Measurements from ENCODE around the gene BAZ1A. TPM values are rescaled to one million over a fixed set of nuclear protein-coding genes. Genes with fewer than 3 reads are reported as not detected.

The BAZ1A gene
- total and polyA plus RNA-seq, 2 donors (not counting 1 experiment from before 2014, with no cell fraction given): 18.8 to 36.8 TPM

- H3K4me2 ChIP-seq (replicated peaks; ENCODE audit: low read depth, low read length, poor library complexity, severe bottlenecking): peak overlapping the region; percentile 11
- no peaks in the 10 kb centered on the region for H3K9me3 ChIP-seq (ENCODE audit: control extremely low read depth in 1 of 3, control insufficient read depth in 2 of 3, insufficient read depth in 1 of 3, low read length in 2 of 3)
- TF ChIP-seq, protein P1, sequence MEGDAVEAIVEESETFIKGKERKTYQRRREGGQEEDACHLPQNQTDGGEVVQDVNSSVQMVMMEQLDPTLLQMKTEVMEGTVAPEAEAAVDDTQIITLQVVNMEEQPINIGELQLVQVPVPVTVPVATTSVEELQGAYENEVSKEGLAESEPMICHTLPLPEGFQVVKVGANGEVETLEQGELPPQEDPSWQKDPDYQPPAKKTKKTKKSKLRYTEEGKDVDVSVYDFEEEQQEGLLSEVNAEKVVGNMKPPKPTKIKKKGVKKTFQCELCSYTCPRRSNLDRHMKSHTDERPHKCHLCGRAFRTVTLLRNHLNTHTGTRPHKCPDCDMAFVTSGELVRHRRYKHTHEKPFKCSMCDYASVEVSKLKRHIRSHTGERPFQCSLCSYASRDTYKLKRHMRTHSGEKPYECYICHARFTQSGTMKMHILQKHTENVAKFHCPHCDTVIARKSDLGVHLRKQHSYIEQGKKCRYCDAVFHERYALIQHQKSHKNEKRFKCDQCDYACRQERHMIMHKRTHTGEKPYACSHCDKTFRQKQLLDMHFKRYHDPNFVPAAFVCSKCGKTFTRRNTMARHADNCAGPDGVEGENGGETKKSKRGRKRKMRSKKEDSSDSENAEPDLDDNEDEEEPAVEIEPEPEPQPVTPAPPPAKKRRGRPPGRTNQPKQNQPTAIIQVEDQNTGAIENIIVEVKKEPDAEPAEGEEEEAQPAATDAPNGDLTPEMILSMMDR (IDR thresholded peaks at IDR 0.05): no peak
- no peak for TF ChIP-seq EZH2 (IDR thresholded peaks at IDR 0.05; ENCODE audit: borderline replicate concordance, insufficient read depth, low read depth, low read length, poor library complexity, severe bottlenecking)
- ATAC-seq (ENCODE audit: low read depth) (no peak), DNase-seq (no peak)
- H3K9ac ChIP-seq (ENCODE audit: low read length): no peak overlapping the region
- no peaks in the 10 kb centered on the region for H3K36me3 ChIP-seq (replicated peaks in 1 of 2; ENCODE audit: control extremely low read depth in 1 of 2, control insufficient read depth in 1 of 2, extremely low read depth in 1 of 2, insufficient read depth in 2 of 2, low read length in 1 of 2)
- peaks cover 38% of the 10 kb centered on the region for H3K4me1 Mint-ChIP-seq
- no peak overlapping the region for H3K4me3 ChIP-seq (ENCODE audit: control extremely low read depth in 1 of 5, extremely low read depth in 1 of 5, insufficient read depth in 1 of 5, low read depth in 2 of 5, low read length in 4 of 5)
- peaks cover 32% of the 10 kb centered on the region for H4K20me1 ChIP-seq (ENCODE audit: control insufficient read depth, insufficient read depth, low read length, poor library complexity, severe bottlenecking)
- H3K79me2 ChIP-seq (ENCODE audit: control insufficient read depth, insufficient read depth, low read length): peaks cover 87% of the 10 kb centered on the region
- WGBS (ENCODE audit: insufficient coverage): no CpG with 5 or more reads among the region's 2 CpGs
- intact Hi-C loops (cut with micrococcal nuclease): loop anchor here (5.0 kb wide), 1 partner anchor 38 kb away; no protein-coding TSS in a partner anchor
- no peak overlapping the region for H2AFZ ChIP-seq (ENCODE audit: insufficient read depth, low read depth, low read length, poor library complexity, severe bottlenecking)
- peak overlapping the region; percentile 7 to 66 for H3K27ac ChIP-seq (ENCODE audit: low read length in 2 of 2)
- H3K27ac Mint-ChIP-seq: peak overlapping the region; percentile 8
- H3K4me3 Mint-ChIP-seq: no peak overlapping the region
- H3K4me1 ChIP-seq (ENCODE audit: control insufficient read depth in 2 of 2, insufficient read depth in 2 of 2, low read length in 2 of 2): peaks cover 9 to 19% of the 10 kb centered on the region in 2 donors
- no peaks in the 10 kb centered on the region for H3K27me3 Mint-ChIP-seq
- H3K27me3 ChIP-seq (replicated peaks in 1 of 4; ENCODE audit: control extremely low read depth in 1 of 4, control insufficient read depth in 3 of 4, insufficient read depth in 4 of 4, low read length in 3 of 4): no peaks in the 10 kb centered on the region
- no peaks in the 10 kb centered on the region for H3K9me3 Mint-ChIP-seq (ENCODE audit: insufficient read depth)
- CTCF ChIA-PET: interaction anchor here (0.6 kb wide), 1 partner anchor 225 kb away, joined by 4 read pairs; no protein-coding TSS in a partner anchor
- POLR2A ChIA-PET: no interaction called here
Observed at GRCh38 chr14:34833549-34834523, 41.3 kb downstream of the BAZ1A start.

DNA sequence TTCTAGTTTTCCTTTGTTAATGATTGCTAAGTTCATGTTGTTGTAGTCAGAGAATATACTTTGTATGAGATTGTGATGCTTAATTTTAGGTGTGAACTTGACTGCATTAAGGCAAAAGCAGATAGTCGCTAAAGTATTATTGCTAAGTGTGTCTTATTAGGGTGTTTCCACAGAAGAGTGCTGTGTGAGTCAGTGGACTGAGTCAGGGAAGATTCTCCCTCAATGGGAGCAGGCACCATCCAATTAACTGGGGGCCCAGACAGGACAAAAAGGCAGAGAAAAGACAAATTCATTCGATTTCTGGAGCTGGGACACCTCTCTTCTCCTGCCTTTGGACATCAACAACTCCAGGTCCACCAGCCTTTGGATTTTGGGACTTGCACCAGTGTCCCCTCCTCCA is 48.5 kb downstream of the BAZ1A start:
- ChIA-PET POLR2A (no interaction called here), CTCF (no interaction called here)
- Histone ChIP-seq H3K36me3 (replicated peaks in 1 of 2; ENCODE audit: control extremely low read depth in 1 of 2, control insufficient read depth in 1 of 2, extremely low read depth in 1 of 2, insufficient read depth in 2 of 2, low read length in 1 of 2) (peaks cover 2 to 32% of the 10 kb centered on the region in 2 experiments), H3K9me3 (ENCODE audit: control extremely low read depth in 1 of 3, control insufficient read depth in 2 of 3, insufficient read depth in 1 of 3, low read length in 2 of 3) (no peaks in the 10 kb centered on the region), H3K79me2 (ENCODE audit: control insufficient read depth, insufficient read depth, low read length) (peaks cover 60% of the 10 kb centered on the region), H3K9ac (ENCODE audit: low read length) (no peak overlapping the region), H3K27me3 (replicated peaks in 1 of 4; ENCODE audit: control extremely low read depth in 1 of 4, control insufficient read depth in 3 of 4, insufficient read depth in 4 of 4, low read length in 3 of 4) (no peaks in the 10 kb centered on the region), H2AFZ (ENCODE audit: insufficient read depth, low read depth, low read length, poor library complexity, severe bottlenecking) (no peak overlapping the region), H3K4me1 (ENCODE audit: control insufficient read depth in 2 of 2, insufficient read depth in 2 of 2, low read length in 2 of 2) (no peaks in the 10 kb centered on the region), H3K4me3 (ENCODE audit: control extremely low read depth in 1 of 5, extremely low read depth in 1 of 5, insufficient read depth in 1 of 5, low read depth in 2 of 5, low read length in 4 of 5) (no peak overlapping the region), H3K4me2 (replicated peaks; ENCODE audit: low read depth, low read length, poor library complexity, severe bottlenecking) (no peak overlapping the region), H3K27ac (ENCODE audit: low read length in 2 of 2) (peak overlapping the region in 1 of 2 donors; percentile 16), H4K20me1 (ENCODE audit: control insufficient read depth, insufficient read depth, low read length, poor library complexity, severe bottlenecking) (peaks cover 8% of the 10 kb centered on the region)
- no peak overlapping the region for H3K4me3 Mint-ChIP-seq
- peaks cover 8% of the 10 kb centered on the region for H3K4me1 Mint-ChIP-seq
- no peaks in the 10 kb centered on the region for H3K9me3 Mint-ChIP-seq (ENCODE audit: insufficient read depth)
- WGBS (ENCODE audit: insufficient coverage): 100% methylated on average over 1 of the region's 2 CpGs
- no peak for DNase-seq
- intact Hi-C loops (cut with micrococcal nuclease): no loop called here
- peak overlapping the region; percentile 2 for H3K27ac Mint-ChIP-seq
- no peak for ATAC-seq (ENCODE audit: low read depth)
- no peak for TF ChIP-seq EZH2 (IDR thresholded peaks at IDR 0.05; ENCODE audit: borderline replicate concordance, insufficient read depth, low read depth, low read length, poor library complexity, severe bottlenecking)
- TF ChIP-seq, protein P1 (IDR thresholded peaks at IDR 0.05): no peak
- no peaks in the 10 kb centered on the region for H3K27me3 Mint-ChIP-seq
